Measurements from ENCODE around the gene MRPL28.
"Not testable (repeated sequence)": the region's sequence is repeated elsewhere in the genome, so short reads cannot be mapped to it uniquely, and the experiment has no call there.

MRPL28 gene

GRCh38 chr16:370443-370842, at the start of gene MRPL28:
TSS of gene MRPL28 (minus strand) at chr16:370538. CDS start at chr16:370218, 320 bp downstream.
- DNase-seq: peak; percentile 98

- not testable (repeated sequence) for DNase-seq
Observed at GRCh38 chr16:415170-415498, 44.8 kb upstream of the MRPL28 start.

- no peak for DNase-seq
Observed at GRCh38 chr16:414395-415169, 44.2 kb upstream of the MRPL28 start.

- DNase-seq: no peak
Observed at GRCh38 chr16:411576-412265, 41.4 kb upstream of the MRPL28 start.

DNA sequence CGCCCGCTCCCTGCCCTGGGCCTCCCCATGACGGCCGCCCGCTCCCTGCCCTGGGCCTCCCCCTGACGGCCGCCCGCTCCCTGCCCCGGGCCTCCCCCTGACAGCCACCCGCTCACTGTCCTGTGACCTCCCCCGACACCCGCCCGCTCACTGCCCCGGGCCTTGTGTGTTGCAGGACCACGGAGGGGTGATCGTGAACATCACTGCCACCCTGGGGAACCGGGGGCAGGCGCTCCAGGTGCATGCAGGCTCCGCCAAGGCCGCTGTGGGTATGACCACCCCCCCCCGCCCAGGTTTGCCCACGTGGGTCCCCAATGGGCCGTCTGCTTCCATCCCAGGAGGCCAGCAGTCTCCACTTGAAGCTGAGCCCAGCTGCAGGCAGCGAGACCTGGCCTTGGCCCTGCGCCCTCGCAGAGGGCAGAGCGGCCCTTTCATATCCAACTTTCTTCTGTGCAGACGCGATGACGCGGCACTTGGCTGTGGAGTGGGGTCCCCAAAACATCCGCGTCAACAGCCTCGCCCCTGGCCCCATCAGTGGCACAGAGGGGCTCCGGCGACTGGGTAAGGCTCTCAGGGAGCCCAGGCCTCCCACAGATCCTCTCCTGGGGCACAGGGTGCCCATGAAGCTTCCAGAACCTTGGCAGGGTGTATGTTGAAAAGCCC, 40.3 kb upstream of the MRPL28 start:
- DNase-seq: no peak

DNA sequence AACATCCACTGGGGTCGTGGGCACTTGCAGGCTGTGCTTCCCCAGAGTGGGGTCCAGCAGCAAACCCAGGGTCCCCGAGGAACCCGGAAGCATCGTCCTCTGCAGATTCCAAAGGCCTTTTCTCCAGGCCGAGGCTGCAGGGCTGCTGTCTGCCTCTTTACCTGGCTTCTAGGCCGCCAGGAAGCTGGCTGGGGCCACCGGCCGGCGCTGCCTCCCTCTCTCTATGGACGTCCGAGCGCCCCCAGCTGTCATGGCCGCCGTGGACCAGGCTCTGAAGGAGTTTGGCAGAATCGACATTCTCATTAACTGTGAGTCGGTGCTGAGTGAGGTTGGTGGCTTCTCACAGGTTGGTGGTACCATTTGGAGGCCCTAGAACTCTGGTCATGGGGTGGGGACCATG, 36.9 kb upstream of the MRPL28 start:
- DNase-seq: no peak

- no peak for DNase-seq
Observed at GRCh38 chr16:405548-406506, 35.5 kb upstream of the MRPL28 start.

DNA sequence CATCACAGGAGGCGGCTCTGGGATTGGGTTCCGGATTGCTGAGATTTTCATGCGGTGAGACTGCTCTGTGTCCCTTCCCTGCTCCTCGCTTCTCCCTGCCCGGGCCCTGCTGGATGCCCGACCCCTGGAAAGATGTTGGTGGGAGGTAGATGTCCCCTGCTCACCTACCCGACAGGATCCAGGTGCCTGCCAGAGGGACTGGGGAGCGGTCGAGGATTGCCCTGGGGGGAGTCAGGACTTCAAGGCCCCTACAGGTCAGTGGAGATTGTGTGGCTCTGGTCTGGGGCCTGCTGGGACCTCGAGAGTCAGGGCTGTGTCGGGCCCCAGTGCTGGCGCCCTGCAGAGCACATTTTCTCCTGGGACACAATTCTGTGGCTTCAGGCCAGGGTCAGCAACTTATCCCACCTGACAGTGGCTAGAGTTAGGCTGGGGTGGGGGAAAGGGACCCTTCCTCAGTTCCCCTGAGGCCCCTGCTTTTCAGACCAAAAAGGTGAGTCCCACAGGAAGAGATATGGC, 34.7 kb upstream of the MRPL28 start:
- DNase-seq: no peak

GRCh38 chr16:401468-402348, 31.4 kb upstream of the MRPL28 start, which contains the start of gene DECR2:
TSS of gene DECR2 (plus strand) at chr16:401885. CDS start at chr16:401964, 79 bp downstream.
- DNase-seq: peak; percentile 97

- no peak for DNase-seq
Observed at GRCh38 chr16:400061-400591, 29.8 kb upstream of the MRPL28 start.

DNA sequence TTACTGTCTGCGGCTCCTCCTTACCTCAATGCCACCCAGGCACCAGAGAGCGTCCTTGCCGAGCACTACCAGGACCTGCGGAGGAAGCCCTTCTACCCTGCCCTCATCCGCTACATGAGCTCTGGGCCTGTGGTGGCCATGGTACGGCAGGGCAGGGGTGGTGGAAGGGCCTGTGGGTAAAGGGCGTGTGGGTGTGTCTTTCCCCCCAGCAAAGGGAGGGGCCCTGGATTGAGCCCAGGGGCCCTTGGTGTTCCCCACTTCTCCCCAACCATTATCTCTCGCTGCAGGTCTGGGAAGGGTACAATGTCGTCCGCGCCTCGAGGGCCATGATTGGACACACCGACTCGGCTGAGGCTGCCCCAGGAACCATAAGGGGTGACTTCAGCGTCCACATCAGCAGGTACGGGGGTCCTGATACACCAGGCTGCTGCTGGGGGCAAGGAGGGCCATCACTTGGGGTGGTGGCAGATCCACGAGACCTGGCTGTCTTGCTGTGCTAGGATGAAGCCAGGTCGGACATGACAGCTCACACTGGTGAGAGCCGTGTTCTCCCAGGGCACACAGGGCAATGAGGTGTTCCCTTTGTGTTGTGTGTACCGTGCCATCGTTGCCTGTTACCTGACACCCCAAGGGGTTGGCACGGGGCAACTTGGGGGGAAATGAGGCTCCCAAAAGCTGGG, 29.1 kb upstream of the MRPL28 start:
- DNase-seq: no peak

GRCh38 chr16:398561-399339, 28.4 kb upstream of the MRPL28 start:
- no peak for DNase-seq

- DNase-seq: peak; percentile 83
Observed at GRCh38 chr16:397736-398332, 27.5 kb upstream of the MRPL28 start.

DNA sequence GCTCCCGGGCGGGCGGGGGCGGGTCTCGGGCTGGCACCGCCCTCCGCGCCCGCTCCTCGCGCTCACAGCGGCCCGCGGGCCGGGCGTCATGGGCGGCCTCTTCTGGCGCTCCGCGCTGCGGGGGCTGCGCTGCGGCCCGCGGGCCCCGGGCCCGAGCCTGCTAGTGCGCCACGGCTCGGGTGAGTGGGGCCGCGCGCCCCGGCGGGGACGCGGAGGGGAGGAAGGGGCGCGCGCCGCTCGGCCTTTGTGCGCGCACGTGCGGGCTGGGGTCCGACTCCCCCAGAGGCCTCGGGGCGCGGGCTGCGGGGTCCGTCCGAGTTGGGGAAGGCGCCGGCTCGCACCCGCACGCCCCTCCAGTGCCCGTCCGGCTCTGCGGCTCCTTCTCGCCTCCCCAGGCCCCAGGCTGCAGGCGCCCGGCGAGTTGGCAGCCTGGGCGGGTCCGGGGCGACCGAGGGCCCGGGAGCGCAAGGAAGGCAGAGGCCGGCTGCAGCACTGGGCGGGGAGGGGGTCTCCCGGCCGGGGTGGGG, 26.9 kb upstream of the MRPL28 start, which contains the start of gene NME4:
NME4 (plus strand) TSS at position 65 of the 527 bp plus-strand sequence; CDS start at position 89, 24 bp downstream.
- DNase-seq: peak; percentile 66

DNA sequence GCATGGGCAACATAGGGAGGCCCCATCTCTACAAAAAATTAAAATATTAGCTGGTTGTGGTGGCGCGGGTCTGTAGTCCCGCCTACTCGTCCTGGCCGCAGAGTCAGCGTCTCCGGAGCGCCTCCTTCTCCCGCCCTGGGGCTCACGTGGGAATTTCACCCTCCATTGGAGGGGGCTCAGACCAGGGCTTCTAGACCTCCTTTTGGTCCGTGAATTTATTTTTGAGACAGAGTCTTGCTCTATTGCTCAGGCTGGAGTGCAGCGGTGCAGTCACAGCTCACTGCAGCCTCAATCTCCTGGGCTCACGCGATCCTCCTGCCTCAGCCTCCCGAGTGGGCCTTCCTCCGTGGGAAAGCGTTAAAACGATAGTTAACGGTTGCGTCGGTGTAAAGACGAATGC, 26.3 kb upstream of the MRPL28 start:
- peak; percentile 81 for DNase-seq

GRCh38 chr16:396199-396598, 25.9 kb upstream of the MRPL28 start:
- no peak for DNase-seq

DNA sequence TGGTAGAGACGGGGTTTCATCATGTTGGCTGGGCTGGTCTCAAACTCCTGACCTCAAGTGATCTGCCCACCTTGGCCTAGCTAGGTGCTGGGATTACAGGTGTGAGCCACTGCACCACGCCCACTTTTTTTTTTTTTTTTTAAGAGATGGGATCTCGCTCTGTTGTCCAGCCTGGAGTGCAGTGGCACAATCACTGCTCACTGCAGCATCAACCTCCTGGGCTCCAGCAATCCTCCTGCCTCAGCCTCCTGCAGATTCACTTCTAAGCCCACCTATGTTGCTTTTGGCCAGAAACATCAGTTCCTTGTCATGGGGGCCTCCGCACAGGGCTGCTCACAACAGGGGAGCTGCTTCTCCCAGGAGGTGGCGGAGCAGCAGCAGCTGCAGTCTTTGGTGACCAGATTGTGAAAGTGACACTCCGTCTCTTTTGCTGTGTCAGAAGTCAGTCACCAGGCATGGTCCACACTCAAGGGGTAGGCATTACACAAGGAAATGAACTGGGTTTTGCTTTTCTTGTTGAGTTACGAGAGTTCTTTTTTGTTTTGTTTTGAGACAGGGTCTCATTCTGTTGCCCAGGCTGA, 22.2 kb upstream of the MRPL28 start:
- no peak for DNase-seq

DNA sequence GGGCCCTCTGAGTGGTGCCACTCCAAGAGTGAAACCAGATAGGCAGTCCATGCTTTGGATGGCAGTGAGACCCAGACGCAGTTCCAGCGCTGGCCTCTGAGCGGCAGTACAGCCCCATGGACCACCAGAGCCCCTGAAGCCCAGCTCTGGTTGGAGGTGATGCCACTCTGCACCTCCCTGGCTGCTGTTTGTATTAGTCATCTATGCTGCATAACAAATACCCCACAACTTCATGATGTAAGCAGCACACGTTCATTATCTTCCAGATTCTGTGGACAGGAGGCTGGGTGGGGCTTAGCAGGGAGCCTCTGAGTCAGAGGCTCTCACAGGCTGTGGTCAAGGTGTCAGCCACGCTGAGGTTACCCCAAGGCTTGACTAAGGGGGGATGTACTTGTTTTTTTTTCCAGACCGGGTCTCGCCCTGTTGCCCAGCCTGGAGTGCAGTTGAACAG, 21.6 kb upstream of the MRPL28 start:
- DNase-seq: peak; percentile 84
